SHP77 treated with DMSO at 0.1 percent for 48 hours (cell line): ENCODE results near the gene FGR.
"Not testable (repeated sequence)": the region's sequence is repeated elsewhere in the genome, so short reads cannot be mapped to it uniquely, and the experiment has no call there.

Experiments used
- DNase-seq: peaks from one replicate; lab custom pipeline; 2025; lab: John Stamatoyannopoulos, UW

FGR gene

DNA sequence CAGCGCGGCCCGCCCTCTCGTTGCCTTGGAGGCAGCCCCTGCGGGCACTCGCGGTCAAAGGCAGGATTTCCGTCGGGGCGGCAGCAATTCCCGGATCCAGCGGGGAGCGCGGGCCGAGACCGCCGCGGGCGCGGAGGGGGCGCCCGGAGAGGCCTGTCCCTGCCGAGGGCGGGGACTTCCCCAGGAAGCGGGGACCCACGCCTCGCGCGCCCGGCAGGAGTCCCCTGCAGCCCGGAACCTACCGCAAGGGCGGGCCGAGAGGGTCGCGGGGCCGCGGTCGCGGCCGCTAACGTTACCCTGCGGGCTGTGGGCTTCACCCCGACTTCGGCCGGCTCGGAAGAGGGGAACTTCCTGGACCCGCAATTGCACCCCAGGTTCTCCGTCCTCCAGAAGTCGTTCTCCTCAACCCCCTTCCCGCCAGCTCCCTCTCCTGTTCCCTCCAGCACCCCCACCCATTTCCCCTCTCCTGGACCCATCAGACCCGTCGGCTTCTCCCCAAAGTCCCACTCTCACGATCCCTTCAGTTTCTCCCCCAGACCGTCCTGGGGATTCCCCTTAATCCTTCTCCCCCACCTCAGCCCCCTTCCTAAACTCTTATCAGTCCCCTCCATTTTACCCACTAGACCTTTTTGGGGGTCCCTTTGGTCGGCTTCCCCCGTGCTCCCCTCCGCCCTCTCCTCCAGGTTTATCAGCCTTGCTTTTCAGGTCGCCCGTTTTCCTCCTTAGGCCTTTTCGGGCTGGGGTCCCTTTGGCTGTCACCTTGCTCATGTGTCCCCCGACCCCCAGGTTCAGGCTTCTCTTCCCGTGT is 604 bp downstream of the FGR start:
- DNase-seq, result no peak

DNA sequence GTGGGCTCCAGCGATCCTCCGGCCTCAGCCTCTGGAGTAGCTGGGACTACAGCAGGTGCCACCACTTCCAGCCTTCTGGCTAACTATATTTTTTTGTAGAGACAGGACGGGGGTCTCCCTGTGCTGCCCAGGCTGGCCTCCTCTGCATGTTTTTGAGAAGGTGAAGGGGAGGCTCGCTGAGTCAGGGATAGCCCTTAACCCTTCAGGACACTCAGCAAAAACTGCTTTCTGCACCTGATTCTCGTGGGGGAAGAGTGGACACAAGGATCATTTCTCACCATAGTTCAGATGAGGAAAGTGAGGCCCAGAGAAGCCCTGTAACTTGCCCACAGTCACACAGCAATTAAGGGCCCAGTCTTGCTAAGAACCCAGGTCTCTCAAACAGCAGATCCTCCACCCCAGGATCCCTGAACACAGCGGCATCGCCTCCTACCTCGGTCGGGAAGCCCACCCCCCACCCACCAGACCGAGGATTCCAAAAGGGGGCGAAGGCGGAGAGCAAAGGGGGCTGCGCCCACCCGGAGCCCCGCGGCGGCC is 1.3 kb downstream of the FGR start:
- no peak for DNase-seq

DNA sequence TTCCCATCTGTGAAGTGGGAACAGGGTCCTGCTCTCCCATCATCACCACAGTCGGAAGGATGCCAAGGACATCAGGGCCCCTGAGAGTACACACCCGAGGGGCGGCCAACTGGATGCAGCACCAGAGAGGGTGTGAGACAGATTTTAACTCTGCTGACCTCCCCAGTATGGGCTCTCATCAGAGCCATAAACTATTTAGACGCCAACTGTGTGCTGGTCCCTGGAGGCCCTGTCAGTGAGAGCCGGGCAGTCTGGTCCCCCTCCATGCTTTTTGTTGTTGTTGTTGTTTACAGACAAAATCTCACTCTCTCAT is 1.7 kb downstream of the FGR start:
- no peak for DNase-seq

DNA sequence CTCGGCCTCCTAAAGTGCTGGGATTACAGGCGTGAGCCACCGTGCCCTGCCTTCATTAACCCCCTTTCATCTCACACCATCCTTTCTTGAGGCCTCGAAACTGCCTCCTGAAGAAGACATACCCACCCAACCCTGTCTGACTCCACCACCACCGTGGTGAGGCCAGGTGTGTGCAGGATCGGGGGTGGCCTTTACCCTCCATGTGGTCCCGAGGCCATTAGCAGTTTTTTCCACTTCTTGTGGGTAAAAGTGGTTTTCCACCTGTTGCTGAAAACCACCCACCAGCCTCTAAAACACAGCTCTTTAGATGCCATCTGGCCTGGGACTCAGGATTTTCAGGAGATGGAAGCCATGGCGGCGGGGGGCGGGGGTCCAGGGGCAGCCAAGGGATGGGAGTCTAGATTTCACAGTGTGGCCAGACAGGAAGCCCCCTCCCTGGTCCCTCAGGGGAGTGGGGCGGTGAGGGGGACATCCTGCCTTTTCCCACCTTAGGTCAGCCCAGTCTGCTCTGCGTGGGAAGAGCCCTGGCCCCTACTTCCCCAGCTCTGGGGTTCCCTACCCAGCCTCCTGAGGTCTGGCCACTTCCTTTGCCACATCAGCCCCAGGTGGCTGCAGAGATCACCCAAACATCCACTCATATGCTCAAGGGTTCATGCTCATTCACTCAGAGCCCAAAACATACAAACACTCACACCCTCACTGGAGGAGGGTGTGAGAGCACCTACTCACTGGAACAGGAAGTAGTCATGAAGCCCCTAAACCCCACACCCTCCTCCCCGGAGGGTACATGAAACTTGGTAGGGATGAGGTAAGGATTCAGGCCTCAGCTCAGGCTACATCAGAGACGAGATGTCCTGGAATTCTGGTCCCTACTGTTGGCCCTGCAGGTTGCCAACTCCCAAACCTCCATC is 2.3 kb downstream of the FGR start:
- no peak for DNase-seq

DNA sequence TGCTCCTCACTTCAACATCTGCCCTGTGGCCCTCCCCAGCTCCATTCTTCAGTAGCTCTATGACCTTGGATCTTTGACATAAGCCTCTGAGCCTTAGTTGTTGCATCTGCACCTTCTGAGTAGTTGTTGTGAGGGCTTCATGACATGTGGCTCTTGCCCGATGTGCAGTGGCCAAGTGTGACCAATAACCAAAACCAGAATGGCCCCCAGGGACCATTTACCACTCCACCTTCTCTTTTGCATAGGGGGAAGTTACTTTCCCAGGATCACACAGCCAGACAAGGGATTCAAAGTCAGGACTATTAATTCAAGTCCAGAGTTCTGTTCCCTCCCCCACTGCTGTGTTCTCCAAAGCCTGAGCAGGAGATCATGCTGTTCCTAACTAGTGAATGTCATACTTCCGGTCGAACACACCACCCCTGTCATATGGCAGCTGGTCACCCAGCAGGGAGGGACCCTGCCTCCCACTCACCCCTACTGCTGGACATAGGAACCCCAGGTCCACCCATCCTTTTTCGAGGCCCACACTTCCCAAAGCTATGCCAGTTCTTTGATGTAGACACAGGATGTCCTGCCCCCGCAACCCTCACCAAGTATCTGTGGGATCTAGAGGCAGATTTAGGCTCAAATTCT is 4.0 kb downstream of the FGR start:
- no peak for DNase-seq

DNA sequence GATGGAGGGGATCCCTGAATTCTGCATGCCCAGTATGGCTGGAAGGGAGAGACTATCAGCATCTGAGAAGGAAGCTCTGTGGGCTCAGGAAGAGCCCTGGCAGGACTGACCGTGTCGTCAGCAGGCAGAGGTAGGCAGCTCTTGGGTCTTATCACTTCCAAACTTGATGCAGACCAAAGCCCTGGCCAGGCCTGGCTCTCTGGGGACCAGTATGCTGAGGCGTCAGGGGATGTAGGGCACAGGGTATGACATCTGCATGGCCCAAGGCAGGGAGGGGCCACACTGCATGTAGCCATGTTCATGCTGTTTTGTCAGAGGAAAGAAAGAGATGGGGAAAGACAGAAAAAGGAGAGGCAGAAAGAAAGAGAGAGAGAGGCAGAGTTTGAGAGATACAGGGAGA is 6.3 kb downstream of the FGR start:
- no peak for DNase-seq

DNA sequence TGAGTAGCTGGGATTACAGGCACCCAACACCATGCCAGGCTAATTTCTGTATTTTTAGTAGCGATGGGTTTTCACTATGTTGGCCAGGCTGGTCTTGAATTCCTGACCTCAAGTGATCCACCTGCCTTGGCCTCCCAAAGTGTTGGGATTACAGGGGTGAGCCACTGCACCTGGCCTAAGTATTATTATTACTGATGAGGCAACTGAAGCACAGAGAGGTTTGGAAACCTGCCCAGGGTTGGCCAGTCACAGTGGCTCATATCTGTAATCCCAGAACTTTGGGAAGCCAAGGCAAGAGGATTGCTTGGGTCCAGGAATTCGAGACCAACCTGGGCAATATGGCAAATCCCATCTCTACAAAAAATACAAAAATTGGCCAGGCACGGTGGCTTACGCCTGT is 7.3 kb downstream of the FGR start:
- DNase-seq, result not testable (repeated sequence)

DNA sequence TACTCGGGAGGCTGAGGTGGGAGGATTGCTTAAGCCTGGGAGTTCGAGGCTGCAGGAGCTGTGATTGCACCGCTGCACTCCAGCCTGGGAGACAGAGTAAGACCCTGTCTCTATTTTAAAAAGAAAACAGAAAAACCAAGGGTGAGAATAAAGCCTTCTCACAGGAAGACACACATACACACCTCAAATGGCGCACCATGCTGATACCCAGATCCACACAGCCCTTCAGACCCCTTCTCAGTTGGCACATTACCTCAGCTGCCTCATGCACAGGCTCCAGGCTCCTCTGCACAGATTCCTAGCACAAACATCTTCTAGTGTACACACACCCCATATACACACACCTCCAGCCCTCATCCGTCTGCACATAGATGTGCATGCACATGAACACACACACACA is 7.9 kb downstream of the FGR start:
- no peak for DNase-seq

DNA sequence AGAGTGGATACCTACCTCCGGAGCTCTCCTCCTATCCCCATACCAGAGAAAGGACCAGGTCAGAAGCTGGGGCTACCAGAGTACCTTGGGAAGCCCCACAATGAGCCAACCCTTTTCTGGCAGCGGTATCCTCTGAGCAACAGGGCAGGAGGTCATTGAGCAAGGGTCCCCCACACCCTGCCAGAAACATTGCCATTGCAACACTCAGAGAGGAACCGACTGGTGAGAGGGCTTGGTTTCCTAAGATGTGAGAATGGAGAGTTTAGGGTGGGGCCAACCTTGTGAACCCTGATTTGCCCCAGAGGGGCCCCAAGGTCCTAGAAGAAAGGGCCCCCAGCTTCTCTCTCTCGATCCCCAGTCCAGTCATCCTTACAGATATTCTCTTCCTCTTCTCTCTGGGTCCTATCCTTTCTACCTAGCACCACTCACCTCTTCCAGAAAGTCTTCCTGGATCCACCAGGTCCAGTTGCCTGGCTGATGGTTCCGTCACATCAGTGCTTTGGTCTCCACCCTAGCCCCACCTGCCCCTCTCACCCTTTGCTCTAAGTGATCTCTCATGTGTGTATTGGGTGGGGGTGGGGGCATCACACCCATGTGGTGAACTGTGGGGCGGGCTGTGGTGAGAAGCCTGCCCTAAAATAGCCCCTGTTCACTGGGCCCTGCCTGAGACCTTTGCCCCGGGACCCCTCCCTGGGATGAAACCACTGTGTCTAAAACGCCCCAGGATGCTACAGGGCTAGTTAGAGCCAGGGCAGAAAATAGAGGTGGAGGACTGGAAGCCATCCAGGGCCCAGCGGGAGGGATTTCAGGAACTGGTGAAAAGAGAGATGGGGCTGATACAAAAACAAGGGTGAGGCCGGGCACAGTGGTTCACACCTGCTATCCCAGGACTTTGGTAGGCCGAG is 8.7 kb downstream of the FGR start:
- no peak for DNase-seq

DNA sequence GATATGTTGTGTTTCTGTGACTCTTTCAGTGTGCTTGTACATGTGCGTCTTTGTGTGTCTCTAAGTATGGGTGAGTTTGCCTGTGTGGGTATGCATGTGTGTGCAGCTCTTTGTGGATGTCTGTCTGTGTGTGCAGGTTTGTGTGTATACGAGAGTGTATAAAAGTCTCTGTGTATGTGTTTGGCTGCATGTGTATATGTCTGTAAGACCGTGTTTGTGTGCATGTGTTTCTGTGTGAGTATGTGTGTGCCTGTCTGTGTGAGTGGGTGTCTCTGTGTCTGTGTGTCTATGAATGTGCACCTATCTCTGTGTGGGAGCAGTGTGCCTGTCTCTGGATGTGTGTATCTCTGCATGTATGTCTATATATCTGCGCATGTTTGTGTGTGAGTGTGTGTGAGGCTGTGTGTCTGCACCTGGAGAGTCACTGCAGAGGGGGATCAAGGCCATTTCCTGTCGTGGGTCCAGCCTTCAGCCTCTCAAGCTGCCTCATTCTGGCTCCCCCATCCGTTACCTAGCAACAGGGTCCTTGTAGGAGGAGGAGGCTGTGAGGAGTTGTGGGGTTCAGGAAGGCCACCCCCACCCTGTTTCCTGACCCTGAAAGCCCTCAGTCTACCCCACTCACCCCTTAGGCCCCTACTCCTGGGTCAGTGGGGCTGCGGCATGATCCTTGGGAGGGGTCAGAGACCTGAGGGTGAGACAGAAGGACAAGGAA is 10.4 kb downstream of the FGR start:
- no peak for DNase-seq

DNA sequence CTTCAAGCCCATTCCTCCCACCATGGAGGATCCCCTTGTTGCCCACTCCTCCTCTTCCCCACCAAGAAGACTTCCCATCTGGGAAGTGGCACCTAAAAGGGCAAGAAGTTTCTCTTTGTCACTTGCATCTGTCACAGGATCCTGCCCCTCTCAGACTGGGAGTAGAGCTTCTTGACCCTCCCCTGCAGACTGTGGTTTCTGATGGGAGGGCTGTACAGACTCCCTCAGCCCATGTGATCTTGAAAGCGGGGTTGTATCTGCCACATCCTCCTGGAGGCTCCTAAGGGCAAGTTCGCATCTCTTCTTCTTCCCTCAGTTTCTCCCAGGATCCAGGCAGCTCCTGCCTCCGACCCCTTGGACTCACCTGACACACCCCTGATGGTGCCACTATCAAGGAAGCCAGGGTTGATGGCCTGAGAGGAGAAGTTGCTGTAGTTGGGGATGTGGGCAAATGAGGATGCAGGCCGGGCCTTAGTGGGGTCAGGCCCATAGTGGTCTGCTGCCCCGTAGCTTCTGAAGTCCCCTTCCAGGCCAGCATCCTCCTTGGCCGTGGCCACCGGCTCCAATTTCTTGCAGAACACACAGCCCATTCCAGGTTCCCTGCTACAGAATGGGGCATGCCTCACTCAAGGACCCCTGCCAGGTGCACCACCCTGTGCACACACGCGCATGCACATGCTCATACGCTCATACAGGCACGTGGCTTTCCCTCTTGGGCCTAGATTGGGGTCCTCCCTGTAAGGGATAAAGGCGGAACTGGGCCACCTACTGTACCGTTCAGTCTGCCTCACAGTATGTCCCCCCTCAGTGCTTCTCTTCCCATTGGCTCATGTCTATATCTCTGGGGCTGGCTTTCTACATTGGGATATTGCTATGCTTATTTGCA is 11.4 kb downstream of the FGR start:
- DNase-seq, result no peak

DNA sequence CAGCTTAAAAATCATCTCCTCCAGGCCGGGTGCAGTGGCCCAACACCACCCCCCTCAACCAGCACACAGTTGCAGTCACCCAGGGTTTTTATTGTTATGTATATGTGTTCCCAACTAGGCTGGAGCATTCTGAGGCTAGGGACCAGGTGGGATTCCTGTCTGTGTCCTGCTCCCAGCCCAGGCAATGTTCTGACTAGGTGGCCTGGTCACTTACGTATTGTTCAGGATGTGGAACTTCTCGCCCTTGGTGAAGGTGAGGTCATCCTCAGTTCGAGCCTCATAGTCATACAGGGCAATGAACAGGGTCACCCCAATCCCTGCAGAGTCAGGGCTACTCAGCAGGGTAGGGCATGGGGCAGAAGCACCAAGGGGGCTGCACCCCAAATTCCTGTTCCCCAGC is 12.2 kb downstream of the FGR start:
- DNase-seq, result no peak

DNA sequence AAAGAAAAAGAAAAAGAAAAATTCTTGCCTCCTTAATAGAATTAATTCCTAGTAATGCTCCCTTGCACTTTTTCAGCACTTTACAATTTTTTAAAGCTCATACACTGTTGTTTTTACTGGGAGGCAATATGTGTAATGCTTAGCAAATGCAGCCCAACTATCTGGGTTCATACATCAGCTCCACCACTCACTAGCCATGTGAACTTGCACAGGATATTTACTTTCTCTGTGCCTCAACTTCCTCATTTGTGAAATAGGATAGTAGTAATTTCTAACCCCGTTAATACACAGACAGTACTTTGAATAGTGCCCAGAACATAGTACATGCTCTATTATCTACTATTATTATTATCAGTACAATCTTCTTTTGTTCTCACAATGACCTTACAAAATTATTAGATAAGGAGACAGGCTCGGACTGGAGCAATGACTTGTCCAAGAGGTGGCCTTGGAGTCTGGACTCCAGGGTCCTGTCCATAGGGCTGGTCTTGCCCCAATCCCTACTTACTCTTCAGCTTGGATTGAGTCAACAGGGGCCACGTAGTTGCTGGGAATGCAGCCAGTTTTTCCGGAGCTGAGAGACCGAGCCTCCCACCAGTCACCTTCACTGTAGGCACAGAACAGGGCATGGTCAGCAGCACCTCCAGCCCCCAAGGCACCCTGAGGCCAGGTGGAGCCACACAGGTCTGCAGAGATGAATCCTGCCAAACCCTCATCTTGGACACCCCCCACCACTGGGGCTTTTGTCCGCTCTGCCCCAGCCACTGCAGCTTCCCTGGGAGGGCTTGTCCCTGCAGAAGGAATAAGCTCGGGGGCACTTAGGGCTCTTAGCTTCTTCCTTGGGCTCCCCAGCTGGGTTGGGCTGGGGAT is 13.7 kb downstream of the FGR start:
- no peak for DNase-seq

DNA sequence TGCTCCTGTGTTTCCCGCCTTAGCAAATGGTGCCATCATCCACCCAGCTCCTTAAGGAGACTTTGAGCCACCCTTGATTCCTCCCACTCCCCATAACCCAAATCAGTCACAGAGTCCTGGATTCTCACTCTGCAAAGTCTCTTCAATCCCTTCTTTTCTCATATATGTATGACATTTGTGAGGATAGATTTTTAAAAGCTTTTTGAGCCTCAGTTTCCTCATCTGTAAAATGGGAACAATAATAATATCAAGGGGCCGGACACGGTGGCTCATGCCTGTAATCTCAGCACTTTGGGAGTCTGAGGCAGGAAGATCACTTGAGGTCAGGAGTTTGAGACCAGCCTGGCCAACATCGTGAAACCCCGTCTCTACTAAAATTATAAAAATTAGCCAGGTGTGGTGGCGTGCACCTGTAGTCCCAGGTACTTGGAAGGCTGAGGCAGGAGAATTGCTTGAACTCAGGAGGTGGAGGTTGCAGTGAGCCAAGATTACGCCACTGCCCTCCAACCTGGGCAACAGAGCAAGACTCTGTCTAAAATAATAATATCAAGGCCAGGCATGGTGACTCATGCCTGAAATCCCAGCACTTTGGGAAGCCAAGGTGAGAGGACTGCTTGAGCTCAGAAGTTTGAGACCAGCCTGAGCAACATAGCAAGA is 15.1 kb downstream of the FGR start:
- DNase-seq, result not testable (repeated sequence)

DNA sequence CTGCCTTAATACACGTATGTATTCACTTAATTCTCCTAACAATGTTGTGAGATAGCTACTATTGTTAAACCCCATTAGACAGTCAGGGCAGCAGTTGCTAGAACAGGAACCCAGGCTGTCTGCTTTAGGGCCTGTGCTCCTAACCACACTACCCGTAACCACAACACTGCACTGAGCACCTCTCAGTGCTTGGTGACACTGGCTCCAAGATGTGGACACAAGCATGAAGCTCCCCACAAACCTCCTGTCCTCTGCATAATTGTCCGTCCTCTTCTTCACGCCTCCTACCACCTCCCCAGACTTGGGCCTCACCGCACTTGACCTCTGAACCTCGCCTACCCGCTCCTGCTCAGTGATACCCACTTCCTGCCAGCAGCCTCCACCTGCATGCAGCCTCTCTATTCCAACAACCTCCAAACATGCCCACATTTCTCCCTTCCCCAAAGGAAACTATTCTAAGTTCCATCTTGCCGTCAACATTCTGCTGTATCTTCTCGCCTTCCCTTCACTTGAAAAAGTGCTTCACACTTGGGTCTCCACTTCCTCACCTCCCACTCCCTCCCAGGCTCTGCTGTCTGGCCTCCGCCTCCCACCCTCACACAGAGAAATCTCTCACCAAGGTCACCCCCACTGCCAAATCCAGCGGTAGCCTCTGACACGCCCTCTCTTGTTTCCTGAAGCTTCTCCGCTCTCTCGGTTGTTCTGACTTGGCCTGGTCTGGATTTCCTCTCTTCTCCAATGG is 16.5 kb downstream of the FGR start:
- no peak for DNase-seq

DNA sequence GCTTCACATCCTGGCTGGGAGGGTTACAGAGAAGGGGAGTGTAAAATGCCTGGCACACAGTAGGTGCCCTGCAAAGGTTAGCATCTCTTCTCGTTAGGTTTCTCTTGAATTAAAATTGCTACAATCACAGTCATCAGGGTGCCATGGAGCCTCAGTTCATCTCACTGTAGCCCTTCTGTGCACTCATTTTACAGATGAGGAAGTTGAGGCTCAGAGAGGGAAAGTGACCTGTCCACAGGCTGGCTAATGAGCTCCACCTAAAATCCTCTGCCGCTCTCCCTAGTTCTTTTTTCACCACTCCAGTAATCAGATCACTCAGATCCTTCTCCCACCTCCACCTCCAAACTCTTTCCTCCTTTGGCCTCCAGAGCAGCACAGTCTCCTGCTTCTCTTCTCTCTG is 17.6 kb downstream of the FGR start:
- no peak for DNase-seq

DNA sequence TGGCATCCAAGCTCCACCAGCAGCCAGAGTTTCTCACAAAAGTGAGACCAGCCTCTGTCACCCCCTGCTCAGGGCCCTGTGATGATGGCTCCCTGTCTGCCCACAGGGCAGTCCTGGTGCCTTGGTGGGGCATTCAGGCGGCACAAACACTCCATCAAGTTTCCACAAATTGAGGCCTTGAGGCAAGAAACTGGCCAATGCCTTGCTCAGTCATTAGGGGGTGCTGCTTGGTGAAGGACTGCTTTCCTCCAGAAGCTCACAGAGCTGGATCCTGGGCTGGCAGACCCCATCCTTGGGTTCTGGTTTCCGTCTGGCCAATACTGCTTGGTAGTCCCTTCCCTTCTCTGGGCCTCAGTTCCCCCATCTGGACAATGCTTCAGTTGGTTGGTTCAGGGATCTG is 18.5 kb downstream of the FGR start:
- DNase-seq, result no peak
